HL-60 (cell line): ENCODE data around the gene TERB1.

ENCODE experiments used
- DNase-seq, 2 experiments: peaks; one replicate each; pipeline ENCODE4 v3.0.0-alpha.2; 2010 to 2020; ENCODE audit warnings: low read depth in 1 of 2, low spot score in 1 of 2
- H3K27ac ChIP-seq: fragments of 250-450 bp; sonication (Bioruptor Pico); replicated peaks from 2 replicates; pipeline ENCODE4 v1.5.1; 2020; ENCODE audit warnings: mild to moderate bottlenecking, moderate library complexity
- H3K27me3 ChIP-seq: fragments of 250-450 bp; sonication (Bioruptor Pico); 2 replicates; pipeline ENCODE4 v1.5.1; 2021; ENCODE audit warnings: mild to moderate bottlenecking, moderate library complexity; ENCODE audit not compliant: insufficient read depth, poor library complexity, severe bottlenecking
- H3K4me3 ChIP-seq: replicated peaks from 2 replicates; pipeline ENCODE4 v1.5.1; 2011; ENCODE audit warnings: mild to moderate bottlenecking, control low read depth, low read length; ENCODE audit not compliant: insufficient read depth
- CTCF ChIP-seq: IDR thresholded peaks from one replicate; pipeline ENCODE4 v1.5.1; 2011; ENCODE audit warnings: low read length, control low read depth, inconsistent platforms; ENCODE audit not compliant: insufficient read depth
- GABPA ChIP-seq: IDR thresholded peaks from 2 replicates; pipeline ENCODE4 v1.6.1; 2012; ENCODE audit warnings: low read depth
- POLR2AphosphoS5 ChIP-seq: IDR thresholded peaks from 2 replicates; pipeline ENCODE4 v1.6.1; 2012; ENCODE audit warnings: low read depth
- REST ChIP-seq: IDR thresholded peaks from 2 replicates; pipeline ENCODE4 v1.6.1; 2012; ENCODE audit warnings: low read depth; ENCODE audit not compliant: insufficient replicate concordance
- SPI1 ChIP-seq: IDR thresholded peaks from 2 replicates; pipeline ENCODE4 v1.6.1; 2012; ENCODE audit warnings: low read depth, mild to moderate bottlenecking, borderline replicate concordance

The TERB1 gene

GRCh38 chr16:66728117-66728787, 73.1 kb downstream of the TERB1 start:
- Histone ChIP-seq H3K27me3 (no peaks in the 10 kb centered on the region), H3K27ac (peak overlapping the region; percentile 65), H3K4me3 (no peak overlapping the region)
- no peak for TF ChIP-seq REST
- peak; percentile 27 for TF ChIP-seq CTCF
- TF ChIP-seq SPI1 = peak; percentile 89
- peak in 1 of 2 experiments; percentile 80 for DNase-seq

GRCh38 chr16:66720766-66721165, 80.6 kb downstream of the TERB1 start:
- no peak overlapping the region for H3K27ac ChIP-seq
- no peak for DNase-seq
- H3K4me3 ChIP-seq = no peak overlapping the region
- TF ChIP-seq GABPA (no peak), CTCF (no peak), POLR2AphosphoS5 (no peak), REST (no peak), SPI1 (no peak)
- H3K27me3 ChIP-seq = no peaks in the 10 kb centered on the region

- TF ChIP-seq CTCF (no peak), REST (no peak), SPI1 (no peak), POLR2AphosphoS5 (no peak), GABPA (no peak)
- DNase-seq = no peak
- no peaks in the 10 kb centered on the region for H3K27me3 ChIP-seq
- no peak overlapping the region for H3K27ac ChIP-seq
- no peak overlapping the region for H3K4me3 ChIP-seq
These were observed 82.1 kb downstream of the TERB1 start for GRCh38 chr16:66719246-66719645.
